C4-2B (cell line): ENCODE results near the gene HSPA2.

Experiments used
- ZFX ChIP-seq: fragments of 450-650 bp; IDR thresholded peaks from 2 replicates; pipeline ENCODE4 v1.6.1; 2017
- TF ChIP-seq, protein P1 (sequence below): fragments of 450-650 bp; conservative IDR thresholded peaks from 2 replicates; pipeline ENCODE4 v1.5.1; 2017; ENCODE audit warnings: mild to moderate bottlenecking

DNA sequence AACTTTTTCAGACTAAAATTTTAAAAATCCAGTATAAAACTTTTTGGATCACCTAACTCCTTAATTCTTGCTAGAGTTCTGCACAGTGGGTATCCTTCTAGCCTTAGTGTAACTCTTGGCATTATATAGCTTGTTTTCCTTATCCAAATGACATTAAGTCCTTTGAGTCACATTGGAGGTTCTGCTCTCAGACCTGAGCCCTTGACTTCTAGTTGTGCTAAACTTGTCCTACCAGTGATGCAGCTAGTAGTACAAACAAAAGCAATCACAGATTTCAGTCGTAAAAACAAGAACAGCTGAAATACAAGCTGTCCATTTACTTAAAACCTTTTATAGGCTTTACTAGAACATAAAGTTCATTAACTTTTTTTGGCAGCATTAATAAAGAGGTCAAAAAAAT lies 25.5 kb upstream of the HSPA2 start:
- TF ChIP-seq, protein P1, sequence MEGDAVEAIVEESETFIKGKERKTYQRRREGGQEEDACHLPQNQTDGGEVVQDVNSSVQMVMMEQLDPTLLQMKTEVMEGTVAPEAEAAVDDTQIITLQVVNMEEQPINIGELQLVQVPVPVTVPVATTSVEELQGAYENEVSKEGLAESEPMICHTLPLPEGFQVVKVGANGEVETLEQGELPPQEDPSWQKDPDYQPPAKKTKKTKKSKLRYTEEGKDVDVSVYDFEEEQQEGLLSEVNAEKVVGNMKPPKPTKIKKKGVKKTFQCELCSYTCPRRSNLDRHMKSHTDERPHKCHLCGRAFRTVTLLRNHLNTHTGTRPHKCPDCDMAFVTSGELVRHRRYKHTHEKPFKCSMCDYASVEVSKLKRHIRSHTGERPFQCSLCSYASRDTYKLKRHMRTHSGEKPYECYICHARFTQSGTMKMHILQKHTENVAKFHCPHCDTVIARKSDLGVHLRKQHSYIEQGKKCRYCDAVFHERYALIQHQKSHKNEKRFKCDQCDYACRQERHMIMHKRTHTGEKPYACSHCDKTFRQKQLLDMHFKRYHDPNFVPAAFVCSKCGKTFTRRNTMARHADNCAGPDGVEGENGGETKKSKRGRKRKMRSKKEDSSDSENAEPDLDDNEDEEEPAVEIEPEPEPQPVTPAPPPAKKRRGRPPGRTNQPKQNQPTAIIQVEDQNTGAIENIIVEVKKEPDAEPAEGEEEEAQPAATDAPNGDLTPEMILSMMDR, result no peak
- no peak for TF ChIP-seq ZFX
